Measurements from ENCODE around the gene SLAMF6. TPM values are rescaled to one million over a fixed set of nuclear protein-coding genes. Genes with fewer than 3 reads are reported as not detected.

Gene SLAMF6
- total RNA-seq, 1 experiment from 2014 or later: not detected

DNA sequence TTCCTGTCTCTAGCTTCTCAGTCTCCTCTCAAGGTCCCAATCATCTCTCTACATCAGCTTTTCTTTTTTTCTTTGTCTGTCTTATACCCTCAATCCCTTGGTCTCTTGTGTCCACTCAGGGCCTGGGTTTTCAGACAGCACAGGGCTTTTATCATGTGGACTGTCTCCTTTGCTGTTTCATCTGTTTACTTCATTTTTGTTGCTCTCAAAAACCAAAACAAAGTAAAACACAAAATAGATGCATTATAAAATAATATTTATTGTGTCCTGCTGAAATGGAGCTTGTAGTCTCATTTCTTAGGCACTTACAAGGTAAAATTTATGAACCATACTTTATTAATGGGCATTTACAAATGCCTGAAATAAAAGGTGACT lies 17.8 kb upstream of the SLAMF6 start:
- POLR2A ChIA-PET: no interaction called here
- intact Hi-C loops (cut with micrococcal nuclease; ENCODE audit: unreplicated experiment): loop anchor here (5.0 kb wide), 1 partner anchor 66 kb away; no protein-coding TSS in a partner anchor
- 0 out of 2 replicates have a peak, but pooled peaks cover 5% of the 10 kb centered on the region for H3K27me3 ChIP-seq (ENCODE audit: control insufficient read depth, insufficient read depth, low read length)
- ATAC-seq: no peak
- in situ Hi-C loops (cut with HindIII; ENCODE audit: low pct_unique_long_range_greater_than_20kb, low sequenced_read_pairs): no loop called here
- H3K36me3 ChIP-seq (ENCODE audit: control insufficient read depth, insufficient read depth, low read length): no peaks in the 10 kb centered on the region
- TF ChIP-seq TCF7L2 (IDR thresholded peaks at IDR 0.05; ENCODE audit: low read depth, low read length) (no peak), SIN3A (IDR thresholded peaks at IDR 0.05; ENCODE audit: borderline replicate concordance, insufficient read depth, low read depth, low read length) (no peak), POLR2AphosphoS5 (IDR thresholded peaks at IDR 0.05; ENCODE audit: low read depth, low read length) (no peak)
- TF ChIP-seq, protein P1, sequence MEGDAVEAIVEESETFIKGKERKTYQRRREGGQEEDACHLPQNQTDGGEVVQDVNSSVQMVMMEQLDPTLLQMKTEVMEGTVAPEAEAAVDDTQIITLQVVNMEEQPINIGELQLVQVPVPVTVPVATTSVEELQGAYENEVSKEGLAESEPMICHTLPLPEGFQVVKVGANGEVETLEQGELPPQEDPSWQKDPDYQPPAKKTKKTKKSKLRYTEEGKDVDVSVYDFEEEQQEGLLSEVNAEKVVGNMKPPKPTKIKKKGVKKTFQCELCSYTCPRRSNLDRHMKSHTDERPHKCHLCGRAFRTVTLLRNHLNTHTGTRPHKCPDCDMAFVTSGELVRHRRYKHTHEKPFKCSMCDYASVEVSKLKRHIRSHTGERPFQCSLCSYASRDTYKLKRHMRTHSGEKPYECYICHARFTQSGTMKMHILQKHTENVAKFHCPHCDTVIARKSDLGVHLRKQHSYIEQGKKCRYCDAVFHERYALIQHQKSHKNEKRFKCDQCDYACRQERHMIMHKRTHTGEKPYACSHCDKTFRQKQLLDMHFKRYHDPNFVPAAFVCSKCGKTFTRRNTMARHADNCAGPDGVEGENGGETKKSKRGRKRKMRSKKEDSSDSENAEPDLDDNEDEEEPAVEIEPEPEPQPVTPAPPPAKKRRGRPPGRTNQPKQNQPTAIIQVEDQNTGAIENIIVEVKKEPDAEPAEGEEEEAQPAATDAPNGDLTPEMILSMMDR (IDR thresholded peaks at IDR 0.05): no peak
- TF ChIP-seq, protein P2, sequence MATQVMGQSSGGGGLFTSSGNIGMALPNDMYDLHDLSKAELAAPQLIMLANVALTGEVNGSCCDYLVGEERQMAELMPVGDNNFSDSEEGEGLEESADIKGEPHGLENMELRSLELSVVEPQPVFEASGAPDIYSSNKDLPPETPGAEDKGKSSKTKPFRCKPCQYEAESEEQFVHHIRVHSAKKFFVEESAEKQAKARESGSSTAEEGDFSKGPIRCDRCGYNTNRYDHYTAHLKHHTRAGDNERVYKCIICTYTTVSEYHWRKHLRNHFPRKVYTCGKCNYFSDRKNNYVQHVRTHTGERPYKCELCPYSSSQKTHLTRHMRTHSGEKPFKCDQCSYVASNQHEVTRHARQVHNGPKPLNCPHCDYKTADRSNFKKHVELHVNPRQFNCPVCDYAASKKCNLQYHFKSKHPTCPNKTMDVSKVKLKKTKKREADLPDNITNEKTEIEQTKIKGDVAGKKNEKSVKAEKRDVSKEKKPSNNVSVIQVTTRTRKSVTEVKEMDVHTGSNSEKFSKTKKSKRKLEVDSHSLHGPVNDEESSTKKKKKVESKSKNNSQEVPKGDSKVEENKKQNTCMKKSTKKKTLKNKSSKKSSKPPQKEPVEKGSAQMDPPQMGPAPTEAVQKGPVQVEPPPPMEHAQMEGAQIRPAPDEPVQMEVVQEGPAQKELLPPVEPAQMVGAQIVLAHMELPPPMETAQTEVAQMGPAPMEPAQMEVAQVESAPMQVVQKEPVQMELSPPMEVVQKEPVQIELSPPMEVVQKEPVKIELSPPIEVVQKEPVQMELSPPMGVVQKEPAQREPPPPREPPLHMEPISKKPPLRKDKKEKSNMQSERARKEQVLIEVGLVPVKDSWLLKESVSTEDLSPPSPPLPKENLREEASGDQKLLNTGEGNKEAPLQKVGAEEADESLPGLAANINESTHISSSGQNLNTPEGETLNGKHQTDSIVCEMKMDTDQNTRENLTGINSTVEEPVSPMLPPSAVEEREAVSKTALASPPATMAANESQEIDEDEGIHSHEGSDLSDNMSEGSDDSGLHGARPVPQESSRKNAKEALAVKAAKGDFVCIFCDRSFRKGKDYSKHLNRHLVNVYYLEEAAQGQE (IDR thresholded peaks at IDR 0.05; ENCODE audit: insufficient read depth in 1 of 2, low read depth in 2 of 2, low read length in 1 of 2): no peak
- no peak overlapping the region for H3K27ac ChIP-seq (ENCODE audit: low read length)
- CTCF ChIA-PET: no interaction called here
- no peaks in the 10 kb centered on the region for H3K9me3 ChIP-seq (ENCODE audit: control insufficient read depth, insufficient read depth, low read depth, low read length)
- H3K4me1 ChIP-seq (ENCODE audit: control insufficient read depth, insufficient read depth, low read length): no peaks in the 10 kb centered on the region
- no peak overlapping the region for H3K4me3 ChIP-seq (ENCODE audit: low read depth in 2 of 2, low read length in 2 of 2)
- no peak for DNase-seq (ENCODE audit: low read depth, low spot score)
- BruUV-seq (replicated peaks): no TSS peak

DNA sequence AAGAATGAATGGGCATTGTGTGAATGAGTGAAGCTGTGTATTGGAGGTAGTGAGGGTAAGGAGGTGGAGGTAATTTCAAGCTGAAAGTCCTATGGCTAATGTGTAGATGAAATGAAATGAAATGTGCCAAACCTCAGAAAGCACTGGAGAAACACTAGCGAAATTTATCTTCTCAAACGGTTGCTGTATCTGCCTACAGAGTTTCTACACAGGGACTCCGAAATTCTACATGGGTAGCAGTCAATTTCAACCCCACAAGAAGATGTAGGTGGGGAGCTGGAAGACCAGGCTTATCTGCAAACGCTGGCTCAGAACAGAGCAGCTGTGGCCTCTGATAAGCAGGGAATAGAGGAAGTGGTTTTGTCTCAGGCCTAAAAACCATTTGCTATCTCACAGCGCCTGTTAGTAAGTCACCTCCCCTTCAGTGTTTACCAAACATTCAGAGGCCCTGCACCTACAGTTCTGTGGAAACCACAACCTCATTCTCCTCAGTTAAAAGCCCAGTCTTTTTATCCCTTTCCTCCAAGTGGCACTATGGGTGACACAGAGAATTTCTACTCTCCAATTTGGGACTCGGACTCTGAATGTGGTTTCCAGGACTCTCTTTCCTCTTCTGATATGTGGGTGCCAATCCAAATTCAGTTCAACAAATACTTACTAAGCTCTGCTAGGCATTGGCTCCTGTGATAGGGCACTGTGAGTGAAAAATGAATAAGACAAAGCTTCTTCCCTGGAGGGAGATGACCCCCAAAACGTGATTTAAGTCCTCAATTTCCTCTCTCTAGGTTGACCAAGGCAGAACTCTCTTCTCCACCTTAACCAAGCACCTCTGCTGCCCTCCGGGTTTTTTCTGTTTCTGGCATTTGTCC lies 17.2 kb upstream of the SLAMF6 start:
- no peak overlapping the region for H3K27ac ChIP-seq (ENCODE audit: low read length)
- ATAC-seq (no peak), DNase-seq (ENCODE audit: low read depth, low spot score) (no peak)
- intact Hi-C loops (cut with micrococcal nuclease; ENCODE audit: unreplicated experiment) (loop anchor here (5.0 kb wide), 1 partner anchor 67 kb away; no protein-coding TSS in a partner anchor), in situ Hi-C loops (cut with HindIII; ENCODE audit: low pct_unique_long_range_greater_than_20kb, low sequenced_read_pairs) (no loop called here)
- H3K36me3 ChIP-seq (ENCODE audit: control insufficient read depth, insufficient read depth, low read length): no peaks in the 10 kb centered on the region
- no peaks in the 10 kb centered on the region for H3K4me1 ChIP-seq (ENCODE audit: control insufficient read depth, insufficient read depth, low read length)
- no TSS peak for BruUV-seq (replicated peaks)
- no peak overlapping the region for H3K4me3 ChIP-seq (ENCODE audit: low read depth in 2 of 2, low read length in 2 of 2)
- H3K27me3 ChIP-seq (ENCODE audit: control insufficient read depth, insufficient read depth, low read length): 0 out of 2 replicates have a peak, but pooled peaks cover 5% of the 10 kb centered on the region
- no peak for TF ChIP-seq POLR2AphosphoS5 (IDR thresholded peaks at IDR 0.05; ENCODE audit: low read depth, low read length)
- TF ChIP-seq, protein P2 (IDR thresholded peaks at IDR 0.05; ENCODE audit: insufficient read depth in 1 of 2, low read depth in 2 of 2, low read length in 1 of 2): no peak
- no peak for TF ChIP-seq TCF7L2 (IDR thresholded peaks at IDR 0.05; ENCODE audit: low read depth, low read length)
- TF ChIP-seq SIN3A (IDR thresholded peaks at IDR 0.05; ENCODE audit: borderline replicate concordance, insufficient read depth, low read depth, low read length): no peak
- TF ChIP-seq, protein P1 (IDR thresholded peaks at IDR 0.05): no peak
- no peaks in the 10 kb centered on the region for H3K9me3 ChIP-seq (ENCODE audit: control insufficient read depth, insufficient read depth, low read depth, low read length)
- CTCF ChIA-PET: no interaction called here
- POLR2A ChIA-PET: no interaction called here

Data from Panc1 (cell line).